DOHH2 (cell line): ENCODE results near the gene SPSB1.

Experiments
- H3F3A ChIP-seq: fragments of 200-600 bp; sonication (generic), shearing (Covaris generic); 2 replicates; pipeline ENCODE4 v1.6.0; 2016; ENCODE audit warnings: antibody characterized with exemption, mild to moderate bottlenecking; ENCODE audit not compliant: control insufficient read depth, insufficient read depth
- H3K27ac ChIP-seq: fragments of 200-600 bp; sonication (generic); 2 replicates; pipeline ENCODE4 v1.5.1; 2014; ENCODE audit warnings: low read depth, mild to moderate bottlenecking, low read length, moderate library complexity
- H3K27me3 ChIP-seq: fragments of 200-600 bp; sonication (generic); 2 replicates; pipeline ENCODE4 v1.6.1; 2014; ENCODE audit warnings: mild to moderate bottlenecking, low read length, mixed read lengths; ENCODE audit not compliant: control insufficient read depth
- H3K36me3 ChIP-seq: fragments of 200-600 bp; sonication (generic); 2 replicates; pipeline ENCODE4 v1.6.1; 2014; ENCODE audit warnings: mild to moderate bottlenecking, low read length, moderate library complexity, mixed read lengths; ENCODE audit not compliant: control insufficient read depth
- H3K4me1 ChIP-seq: fragments of 200-600 bp; sonication (generic); 2 replicates; pipeline ENCODE4 v1.6.1; 2014; ENCODE audit warnings: mild to moderate bottlenecking, low read length, mixed read lengths; ENCODE audit not compliant: control insufficient read depth
- H3K4me2 ChIP-seq: fragments of 200-600 bp; sonication (generic); 2 replicates; pipeline ENCODE4 v1.6.0; 2014; ENCODE audit warnings: mild to moderate bottlenecking, low read length, moderate library complexity
- H3K4me3 ChIP-seq: fragments of 200-600 bp; sonication (generic); 2 replicates; pipeline ENCODE4 v1.5.1; 2014; ENCODE audit warnings: mild to moderate bottlenecking, low read length, mixed read lengths
- H3K79me2 ChIP-seq: fragments of 200-600 bp; sonication (generic); 2 replicates; pipeline ENCODE4 v1.6.1; 2014; ENCODE audit warnings: mild to moderate bottlenecking, low read length, mixed read lengths; ENCODE audit not compliant: control insufficient read depth
- H3K9me2 ChIP-seq: fragments of 200-600 bp; sonication (generic); replicated peaks from 2 replicates; pipeline ENCODE4 v1.6.1; 2014; ENCODE audit warnings: mild to moderate bottlenecking, low read length, mixed read lengths; ENCODE audit not compliant: control insufficient read depth
- H3K9me3 ChIP-seq: fragments of 200-600 bp; sonication (generic); 2 replicates; pipeline ENCODE4 v1.6.1; 2014; ENCODE audit warnings: antibody characterized with exemption, low read length, mixed read lengths; ENCODE audit not compliant: control insufficient read depth, insufficient read depth
- H4K20me1 ChIP-seq: fragments of 200-600 bp; sonication (generic); 2 replicates; pipeline ENCODE4 v1.6.0; 2014; ENCODE audit warnings: low read depth, mild to moderate bottlenecking, antibody characterized with exemption, low read length, moderate library complexity; ENCODE audit not compliant: control insufficient read depth, insufficient read depth
- EZH2phosphoT487 ChIP-seq: fragments of 200-600 bp; sonication (generic); IDR thresholded peaks from 2 replicates; pipeline ENCODE4 v1.6.1; 2017; ENCODE audit warnings: borderline replicate concordance, mild to moderate bottlenecking, antibody characterized with exemption, low read length, moderate library complexity, mixed read lengths
- TF ChIP-seq, protein P1 (sequence below): fragments of 200-600 bp; sonication (generic); IDR thresholded peaks from one replicate; pipeline ENCODE4 v1.5.1; 2014; ENCODE audit warnings: antibody characterized with exemption, mild to moderate bottlenecking, low read depth, low read length; ENCODE audit not compliant: poor library complexity, severe bottlenecking

SPSB1 gene

DNA sequence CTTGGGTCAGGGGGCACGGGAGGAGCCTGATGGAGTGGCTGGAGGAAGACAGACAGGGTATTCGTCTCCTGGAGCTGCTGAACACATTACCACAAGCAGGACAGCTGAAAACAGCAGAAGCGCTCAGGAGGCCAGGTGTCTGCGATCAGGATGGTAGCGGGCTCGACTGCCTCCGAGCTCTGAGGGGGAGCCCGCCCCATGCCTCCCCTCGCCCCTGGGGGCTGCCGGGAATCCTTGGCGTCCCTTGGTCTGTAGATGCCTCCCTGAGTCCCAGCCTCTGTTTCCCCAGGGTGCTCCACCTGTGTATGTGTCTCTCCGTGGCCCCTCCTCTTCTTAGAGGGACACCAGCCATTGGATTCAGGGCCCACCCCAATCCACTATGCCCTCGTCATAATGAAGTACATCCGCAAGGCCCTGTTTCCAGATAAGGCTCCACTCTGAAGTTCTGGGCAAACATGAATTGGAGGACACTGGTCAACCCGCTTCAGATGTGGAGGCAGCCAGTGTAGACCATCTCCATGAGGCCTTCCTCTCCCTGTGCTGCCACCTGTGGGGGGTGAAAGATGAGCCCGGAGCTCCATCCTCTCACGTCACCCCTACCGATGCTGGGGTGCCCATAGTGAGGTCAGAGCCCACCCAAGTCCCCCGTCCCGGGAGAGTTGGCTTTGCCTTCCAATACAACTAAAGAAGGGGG is 67.8 kb downstream of the SPSB1 start:
- Histone ChIP-seq H4K20me1 (no peaks in the 10 kb centered on the region), H3K4me1 (peaks cover 23% of the 10 kb centered on the region), H3K9me2 (no peaks in the 10 kb centered on the region), H3K27ac (no peak overlapping the region), H3K4me2 (no peak overlapping the region), H3F3A (no peaks in the 10 kb centered on the region), H3K79me2 (peaks cover 12% of the 10 kb centered on the region), H3K9me3 (no peaks in the 10 kb centered on the region), H3K27me3 (no peaks in the 10 kb centered on the region), H3K4me3 (no peak overlapping the region), H3K36me3 (peaks cover 6% of the 10 kb centered on the region; the same call in 1 of the 2 replicates)
- no peak for TF ChIP-seq EZH2phosphoT487
- TF ChIP-seq, protein P1, sequence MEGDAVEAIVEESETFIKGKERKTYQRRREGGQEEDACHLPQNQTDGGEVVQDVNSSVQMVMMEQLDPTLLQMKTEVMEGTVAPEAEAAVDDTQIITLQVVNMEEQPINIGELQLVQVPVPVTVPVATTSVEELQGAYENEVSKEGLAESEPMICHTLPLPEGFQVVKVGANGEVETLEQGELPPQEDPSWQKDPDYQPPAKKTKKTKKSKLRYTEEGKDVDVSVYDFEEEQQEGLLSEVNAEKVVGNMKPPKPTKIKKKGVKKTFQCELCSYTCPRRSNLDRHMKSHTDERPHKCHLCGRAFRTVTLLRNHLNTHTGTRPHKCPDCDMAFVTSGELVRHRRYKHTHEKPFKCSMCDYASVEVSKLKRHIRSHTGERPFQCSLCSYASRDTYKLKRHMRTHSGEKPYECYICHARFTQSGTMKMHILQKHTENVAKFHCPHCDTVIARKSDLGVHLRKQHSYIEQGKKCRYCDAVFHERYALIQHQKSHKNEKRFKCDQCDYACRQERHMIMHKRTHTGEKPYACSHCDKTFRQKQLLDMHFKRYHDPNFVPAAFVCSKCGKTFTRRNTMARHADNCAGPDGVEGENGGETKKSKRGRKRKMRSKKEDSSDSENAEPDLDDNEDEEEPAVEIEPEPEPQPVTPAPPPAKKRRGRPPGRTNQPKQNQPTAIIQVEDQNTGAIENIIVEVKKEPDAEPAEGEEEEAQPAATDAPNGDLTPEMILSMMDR: no peak

DNA sequence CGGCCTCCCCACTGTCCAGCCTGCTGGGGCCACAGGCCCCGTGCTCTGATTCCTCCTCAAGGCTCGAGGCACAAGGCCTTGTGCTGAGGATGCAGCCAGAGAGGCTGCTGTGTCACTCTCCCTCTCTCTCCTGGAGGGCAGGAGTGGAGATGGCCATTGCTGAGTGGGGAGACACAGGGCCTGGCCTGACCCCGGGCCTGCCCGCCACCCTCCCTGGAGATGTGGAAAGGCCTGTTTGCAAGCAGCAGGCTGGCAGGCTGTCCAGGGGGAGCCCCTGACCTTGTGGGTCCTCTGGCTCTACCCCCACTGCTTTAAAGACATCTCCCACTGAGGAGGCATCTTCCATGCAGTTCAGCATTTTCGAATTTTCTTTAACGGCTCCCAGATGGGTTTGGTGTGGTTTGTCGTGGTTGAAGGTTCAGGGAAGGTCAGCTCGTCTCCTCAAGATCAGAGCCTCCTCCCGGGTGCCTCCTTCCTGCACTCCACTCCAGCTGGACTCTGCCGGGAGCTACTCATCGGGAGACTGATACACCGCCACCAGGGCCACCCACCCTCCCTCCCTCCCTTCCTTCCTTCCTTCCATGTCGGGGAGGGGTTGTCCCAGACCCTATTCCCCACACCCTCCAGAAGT is 69.1 kb downstream of the SPSB1 start:
- Histone ChIP-seq H3K27ac (no peak overlapping the region), H3K9me2 (no peaks in the 10 kb centered on the region), H3K79me2 (peaks cover 12% of the 10 kb centered on the region), H3K9me3 (no peaks in the 10 kb centered on the region), H3K4me2 (peak overlapping the region; percentile 68), H3K36me3 (no peaks in the 10 kb centered on the region), H3F3A (no peaks in the 10 kb centered on the region), H3K4me1 (peaks cover 23% of the 10 kb centered on the region), H4K20me1 (no peaks in the 10 kb centered on the region), H3K4me3 (peak overlapping the region; percentile 58), H3K27me3 (no peaks in the 10 kb centered on the region)
- TF ChIP-seq, protein P1: no peak
- no peak for TF ChIP-seq EZH2phosphoT487

DNA sequence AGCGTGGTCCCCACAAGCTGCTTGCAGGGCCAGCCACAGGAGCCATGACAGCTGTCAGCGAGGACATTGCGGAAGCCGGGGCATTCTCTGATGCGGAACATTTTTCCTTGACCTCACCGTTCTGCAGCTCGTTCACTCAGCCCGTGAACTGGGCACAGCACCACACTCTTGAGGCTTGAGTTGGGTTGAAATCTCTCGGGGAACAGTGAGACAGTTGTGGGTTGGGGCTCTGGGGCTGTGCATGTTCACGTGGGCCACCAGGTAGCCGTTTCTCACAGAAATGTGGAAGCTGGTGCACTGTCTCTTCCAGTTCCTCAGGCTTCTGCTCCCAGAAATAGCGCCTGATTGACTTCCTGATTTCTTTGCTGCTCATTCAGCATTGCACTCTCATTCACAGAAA is 69.8 kb downstream of the SPSB1 start:
- peaks cover 12% of the 10 kb centered on the region for H3K79me2 ChIP-seq
- no peaks in the 10 kb centered on the region for H3K27me3 ChIP-seq
- peaks cover 23% of the 10 kb centered on the region for H3K4me1 ChIP-seq
- H3K27ac ChIP-seq: no peak overlapping the region
- H3K9me2 ChIP-seq: no peaks in the 10 kb centered on the region
- H3K4me3 ChIP-seq: peak overlapping the region; percentile 58
- H3K4me2 ChIP-seq: peak overlapping the region; percentile 68
- H3K36me3 ChIP-seq: no peaks in the 10 kb centered on the region
- TF ChIP-seq, protein P1: no peak
- TF ChIP-seq EZH2phosphoT487: no peak
- H3K9me3 ChIP-seq: no peaks in the 10 kb centered on the region
- no peaks in the 10 kb centered on the region for H3F3A ChIP-seq
- no peaks in the 10 kb centered on the region for H4K20me1 ChIP-seq
